Medulla oblongata (tissue), 1 donor: ENCODE data around the gene SIGLEC10.
"Not testable (repeated sequence)": the region's sequence is repeated elsewhere in the genome, so short reads cannot be mapped to it uniquely, and the experiment has no call there.

Experiments used
- DNase-seq: peaks from one replicate; pipeline ENCODE4 v3.0.0-alpha.2; 2015; ENCODE audit errors: extremely low spot score

SIGLEC10 gene

GRCh38 chr19:51417107-51417809 is at the start of gene SIGLEC10:
SIGLEC10 (minus strand) TSS chr19:51417642; CDS start chr19:51417581, 61 bp downstream.
- peak; percentile 67 for DNase-seq

- DNase-seq: peak; percentile 33
Observed at GRCh38 chr19:51466723-51467122, 49.3 kb upstream of the SIGLEC10 start.

GRCh38 chr19:51463976-51464581 is 46.6 kb upstream of the SIGLEC10 start:
- not testable (repeated sequence) for DNase-seq

- DNase-seq: no peak
Observed at GRCh38 chr19:51462681-51463080, 45.2 kb upstream of the SIGLEC10 start.

- no peak for DNase-seq
Observed at GRCh38 chr19:51462276-51462675, 44.8 kb upstream of the SIGLEC10 start.

- peak; percentile 72 for DNase-seq
Observed at GRCh38 chr19:51461723-51462161, 44.3 kb upstream of the SIGLEC10 start.

GRCh38 chr19:51460164-51460992 is 42.9 kb upstream of the SIGLEC10 start:
- peak; percentile 49 for DNase-seq

- no peak for DNase-seq
Observed at GRCh38 chr19:51458899-51459505, 41.6 kb upstream of the SIGLEC10 start.

GRCh38 chr19:51458051-51458645 is 40.7 kb upstream of the SIGLEC10 start, which contains the start of gene SIGLEC8:
SIGLEC8 (minus strand) TSS chr19:51458454; CDS start chr19:51458387, 67 bp downstream.
- peak; percentile 43 for DNase-seq

GRCh38 chr19:51457351-51458013 is 40.0 kb upstream of the SIGLEC10 start:
- no peak for DNase-seq

GRCh38 chr19:51456541-51457290 is 39.3 kb upstream of the SIGLEC10 start:
- DNase-seq: peak; percentile 67

- DNase-seq: no peak
Observed at GRCh38 chr19:51450730-51451307, 33.4 kb upstream of the SIGLEC10 start.

- no peak for DNase-seq
Observed at GRCh38 chr19:51448411-51449016, 31.1 kb upstream of the SIGLEC10 start.

GRCh38 chr19:51448011-51448410 is 30.6 kb upstream of the SIGLEC10 start:
- DNase-seq: no peak

- DNase-seq: not testable (repeated sequence)
Observed at GRCh38 chr19:51447510-51447909, 30.1 kb upstream of the SIGLEC10 start.

GRCh38 chr19:51441410-51442390 is 24.3 kb upstream of the SIGLEC10 start:
- no peak for DNase-seq

- no peak for DNase-seq
Observed at GRCh38 chr19:51440846-51441409, 23.5 kb upstream of the SIGLEC10 start.

GRCh38 chr19:51440052-51440451 is 22.6 kb upstream of the SIGLEC10 start:
- no peak for DNase-seq
